HG03064 (cell line): Measurements from ENCODE around the gene RASL10B.
"Not testable (repeated sequence)": the region's sequence is repeated elsewhere in the genome, so short reads cannot be mapped to it uniquely, and the experiment has no call there.

ENCODE experiments used
- ATAC-seq: cut with Tn5 transposase; IDR thresholded peaks from one replicate; pipeline ENCODE4 v1.9.1; 2021; ENCODE audit warnings: low read depth; ENCODE audit not compliant: unreplicated experiment

Gene RASL10B, protein sequence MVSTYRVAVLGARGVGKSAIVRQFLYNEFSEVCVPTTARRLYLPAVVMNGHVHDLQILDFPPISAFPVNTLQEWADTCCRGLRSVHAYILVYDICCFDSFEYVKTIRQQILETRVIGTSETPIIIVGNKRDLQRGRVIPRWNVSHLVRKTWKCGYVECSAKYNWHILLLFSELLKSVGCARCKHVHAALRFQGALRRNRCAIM

DNA sequence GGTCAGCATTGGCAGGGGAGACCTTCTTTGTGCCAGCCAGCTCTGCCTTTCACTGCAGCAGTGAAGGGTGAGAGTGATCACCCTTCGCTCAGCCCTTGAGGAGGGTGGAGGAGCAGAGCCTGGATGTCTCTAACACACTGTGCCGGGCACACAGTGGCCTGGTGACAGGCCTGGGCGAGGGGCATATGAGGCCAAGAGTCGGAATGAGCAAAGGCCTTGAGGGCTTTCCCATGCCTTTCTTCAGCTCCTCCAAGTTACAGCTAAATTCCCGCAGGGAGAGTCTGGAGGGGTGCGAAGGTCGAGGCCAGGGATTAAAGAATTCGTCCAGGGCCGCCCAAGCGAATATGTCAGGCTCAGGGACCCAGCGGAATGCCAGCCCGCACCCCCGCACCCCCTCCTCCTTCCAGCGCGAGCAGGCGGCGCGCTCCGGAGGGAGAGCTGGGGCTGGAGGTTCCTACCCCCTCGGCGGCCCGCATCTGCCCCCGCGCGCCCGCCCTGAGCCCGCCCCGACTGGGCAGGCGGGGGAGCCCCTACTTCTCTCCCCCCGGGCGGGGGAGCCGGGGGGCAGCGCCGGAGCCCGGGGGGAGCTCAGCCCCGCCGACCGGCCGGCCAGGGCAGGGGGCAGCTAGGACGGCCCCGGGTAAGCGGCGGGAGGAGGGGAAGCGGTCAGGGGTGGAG is at the start of gene RASL10B:
RASL10B (plus strand) TSS at position 401 of the 678 bp plus-strand sequence. CDS start 3,546 bp downstream, outside the sequence.
- ATAC-seq = no peak

DNA sequence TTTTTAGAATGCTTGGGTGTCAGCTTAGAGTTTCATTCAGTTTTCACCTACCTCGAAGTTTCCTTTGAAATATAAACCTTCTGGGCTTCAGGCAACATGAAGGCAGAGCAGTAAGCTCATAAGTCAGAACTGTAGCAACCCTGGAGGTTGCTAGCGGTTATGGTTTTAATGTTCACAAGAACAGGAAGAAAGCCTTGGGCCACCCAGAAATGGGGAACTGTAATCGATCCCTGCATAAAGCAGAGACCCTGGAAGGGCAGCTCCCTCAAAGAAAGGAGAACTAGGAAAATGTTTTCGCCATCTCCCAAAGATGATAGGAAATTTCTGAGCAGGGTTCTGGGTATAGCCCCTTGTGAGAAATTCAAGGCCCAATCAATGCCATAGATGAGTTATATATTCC is 47.8 kb upstream of the RASL10B start:
- ATAC-seq = no peak

DNA sequence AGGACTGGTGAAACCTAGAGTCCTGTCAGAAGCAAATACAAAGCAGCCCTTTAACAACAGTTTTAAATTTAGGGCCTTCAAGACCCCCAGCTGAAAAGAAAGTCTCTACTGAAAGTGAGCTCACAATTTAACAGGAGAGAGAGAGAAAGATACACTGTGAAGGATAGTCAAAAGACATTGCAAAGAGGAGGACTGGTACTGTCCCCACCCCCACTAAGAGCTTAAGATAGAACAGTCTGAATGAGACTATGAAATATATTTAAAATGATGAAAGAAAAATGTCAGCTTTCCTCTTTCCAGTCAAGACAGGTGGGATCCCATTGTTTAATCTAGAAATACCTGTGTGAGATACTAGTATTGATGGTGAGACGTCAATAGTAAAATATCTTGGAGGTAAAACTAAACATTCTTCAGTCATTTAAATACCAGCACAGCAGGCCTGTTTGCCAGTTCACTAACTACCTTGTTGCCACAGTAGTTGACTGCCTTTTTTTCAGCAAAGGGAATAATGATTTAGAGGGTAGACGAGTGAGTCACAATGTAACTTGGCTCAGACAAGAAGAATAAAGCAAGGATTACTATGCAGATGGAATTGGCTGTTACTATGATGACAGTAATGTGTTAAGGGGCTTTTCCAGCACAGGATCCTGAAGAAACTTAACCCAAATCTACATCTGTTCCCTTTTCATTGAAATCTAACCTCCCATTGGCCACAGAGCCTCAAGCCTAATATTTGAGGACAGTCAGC is 47.2 kb upstream of the RASL10B start:
- ATAC-seq = no peak

DNA sequence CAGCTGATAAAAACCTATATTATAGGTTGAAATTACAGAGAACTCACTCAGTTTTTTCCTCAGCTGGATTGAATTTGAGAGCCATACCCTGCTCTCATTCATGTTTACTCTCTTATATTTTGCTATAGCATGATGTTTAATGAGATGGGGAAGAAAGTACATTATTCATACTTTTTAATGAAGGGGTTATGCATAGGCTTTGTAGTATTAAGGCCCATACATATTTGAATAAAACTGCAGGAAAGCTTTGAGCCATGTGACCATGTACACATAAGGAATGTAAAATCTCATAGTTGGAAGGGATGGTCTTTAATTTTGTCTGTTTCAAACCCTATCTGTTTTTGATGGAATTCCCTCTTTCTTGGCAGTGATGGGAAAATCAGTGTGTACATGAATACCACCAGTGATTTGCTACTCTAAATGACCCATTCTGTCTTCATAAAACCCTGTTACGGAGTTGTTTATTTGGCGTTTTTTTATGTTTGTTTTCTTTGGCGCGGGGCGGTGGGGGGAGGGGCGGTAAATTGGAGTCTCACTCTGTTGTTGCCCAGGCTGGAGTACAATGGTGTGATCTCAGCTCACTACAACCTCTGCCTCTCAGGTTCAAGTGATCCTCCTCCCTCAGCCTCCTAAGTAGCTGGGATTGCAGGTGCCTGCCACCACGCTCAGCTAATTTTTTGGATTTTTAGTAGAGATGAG is 38.8 kb upstream of the RASL10B start:
- ATAC-seq = no peak

DNA sequence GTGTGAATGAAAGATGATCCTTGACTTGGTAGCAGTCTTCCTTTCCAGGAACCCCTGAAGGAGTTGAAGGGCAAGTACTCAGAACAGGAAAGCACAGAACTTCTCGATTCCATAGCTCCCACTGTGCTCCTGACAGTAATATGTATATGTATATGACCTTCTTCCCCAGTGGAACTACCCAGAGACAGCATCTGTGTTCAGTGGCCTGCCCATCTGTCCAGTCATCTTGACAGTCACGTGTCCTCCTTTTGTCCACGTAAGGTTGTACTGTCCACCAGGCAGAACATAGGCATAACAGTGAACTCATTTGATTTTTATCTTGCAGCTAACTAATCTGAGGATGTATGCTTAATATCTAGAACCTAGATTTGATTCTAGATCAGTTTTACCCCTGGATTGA is 37.8 kb upstream of the RASL10B start:
- ATAC-seq = no peak

DNA sequence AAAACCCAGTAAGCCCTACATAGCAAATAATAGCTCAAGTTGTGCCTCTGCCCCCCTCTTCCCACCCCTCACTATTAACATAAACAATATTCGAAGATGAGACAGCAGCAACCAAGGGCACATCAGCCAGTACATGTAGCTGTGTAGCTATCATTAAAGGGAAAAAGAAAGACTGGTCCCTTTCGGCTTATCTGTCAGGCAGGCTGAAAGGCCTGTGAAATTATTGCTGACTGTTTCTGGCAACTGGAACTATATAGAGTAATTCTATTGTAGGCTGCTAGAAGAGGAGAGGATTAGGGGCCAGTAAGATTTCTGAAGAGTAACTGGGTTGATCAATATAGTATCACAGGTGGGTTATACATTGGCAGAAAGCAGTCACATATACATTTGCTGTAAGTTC is 36.5 kb upstream of the RASL10B start:
- ATAC-seq = no peak

DNA sequence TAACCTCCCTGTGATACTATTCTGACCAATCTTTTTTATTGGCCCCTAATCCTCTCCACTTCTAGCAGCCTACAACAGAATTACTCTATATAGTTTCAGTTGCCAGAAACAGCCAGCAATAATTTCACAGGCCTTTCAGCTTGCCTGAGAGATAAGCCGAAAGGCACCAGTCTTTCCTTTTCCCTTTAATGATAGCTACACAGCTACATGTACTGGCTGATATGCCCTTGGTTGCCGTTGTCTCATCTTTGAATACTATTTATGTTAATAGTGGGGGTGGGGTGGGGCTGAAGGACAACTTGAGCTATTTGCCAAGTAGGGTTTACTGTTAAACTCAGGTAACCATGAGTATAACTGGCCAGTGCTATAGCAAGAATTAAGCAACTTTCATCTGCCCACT is 35.8 kb upstream of the RASL10B start:
- no peak for ATAC-seq

DNA sequence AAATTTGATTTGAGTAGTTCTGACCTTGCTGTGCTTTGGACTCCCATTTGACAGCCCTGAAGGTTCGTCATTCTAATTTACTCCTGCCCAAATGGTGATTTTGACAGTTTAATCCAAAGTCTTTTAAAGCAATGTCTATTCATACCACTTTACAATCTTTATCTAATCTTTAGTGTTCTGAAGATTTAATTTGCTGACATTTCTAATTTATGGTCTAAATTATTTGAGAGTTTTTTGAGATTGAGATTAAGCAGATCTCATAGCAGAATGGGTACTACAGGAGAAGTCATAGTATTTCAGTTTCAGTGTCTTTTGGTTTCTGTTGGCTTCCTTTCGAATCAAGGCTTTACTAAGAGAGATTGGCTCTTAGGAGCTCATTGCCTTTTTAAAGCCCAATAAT is 32.6 kb upstream of the RASL10B start:
- no peak for ATAC-seq

DNA sequence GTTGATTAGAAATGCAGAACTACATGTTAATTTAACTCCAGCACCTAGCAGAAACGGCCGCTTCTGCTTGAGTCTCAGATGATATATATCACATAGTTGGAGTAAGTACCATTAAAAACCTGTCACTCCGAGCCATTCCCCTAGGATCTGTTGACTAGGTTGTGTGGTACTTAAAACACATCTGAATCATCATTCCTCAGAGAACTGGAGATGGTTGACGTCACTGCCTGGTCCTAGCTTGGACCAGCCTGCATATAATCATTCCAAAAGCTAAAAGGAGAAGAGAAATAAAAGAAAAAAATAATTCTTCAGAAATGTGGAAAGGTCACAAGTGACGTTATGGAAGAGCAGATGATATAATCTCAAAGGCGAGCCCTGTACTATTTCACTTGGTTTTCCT is 31.3 kb upstream of the RASL10B start:
- no peak for ATAC-seq

DNA sequence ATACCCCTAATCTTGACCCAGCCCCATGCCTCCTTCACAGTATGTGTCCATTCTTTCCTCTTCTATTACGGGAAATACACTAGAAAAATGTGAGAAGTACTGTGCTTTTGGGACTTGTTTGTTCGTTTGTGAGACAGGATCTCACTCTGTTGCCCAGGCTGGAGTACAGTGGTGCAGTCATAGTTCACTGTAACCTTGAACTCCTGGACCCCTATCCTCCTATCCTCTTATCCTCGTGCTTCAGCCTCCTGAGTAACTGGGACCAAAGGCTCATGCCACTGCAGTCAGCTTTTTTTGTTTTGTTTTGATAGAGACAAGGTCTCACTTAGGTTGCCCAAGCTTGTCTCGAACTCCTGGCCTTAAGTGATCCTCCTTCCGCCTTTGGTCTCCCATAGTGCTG is 29.9 kb upstream of the RASL10B start:
- no peak for ATAC-seq

DNA sequence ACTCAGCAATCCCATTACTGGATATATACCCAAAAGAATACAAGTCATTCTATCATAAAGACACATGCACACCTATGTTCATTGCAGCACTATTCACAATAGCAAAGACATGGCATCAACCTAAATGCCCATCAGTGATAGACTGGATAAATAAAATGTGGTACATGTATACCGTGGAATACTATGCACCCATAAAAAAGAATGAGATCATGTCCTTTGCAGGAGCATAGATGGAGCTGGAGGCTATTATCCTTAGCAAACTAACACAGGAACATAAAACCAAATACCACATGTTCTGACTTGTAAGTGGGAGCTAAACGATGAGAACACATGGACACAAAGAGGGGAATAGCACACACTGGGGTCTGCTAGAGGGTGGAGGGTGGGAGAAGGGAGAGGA is 28.1 kb upstream of the RASL10B start:
- ATAC-seq = not testable (repeated sequence)

DNA sequence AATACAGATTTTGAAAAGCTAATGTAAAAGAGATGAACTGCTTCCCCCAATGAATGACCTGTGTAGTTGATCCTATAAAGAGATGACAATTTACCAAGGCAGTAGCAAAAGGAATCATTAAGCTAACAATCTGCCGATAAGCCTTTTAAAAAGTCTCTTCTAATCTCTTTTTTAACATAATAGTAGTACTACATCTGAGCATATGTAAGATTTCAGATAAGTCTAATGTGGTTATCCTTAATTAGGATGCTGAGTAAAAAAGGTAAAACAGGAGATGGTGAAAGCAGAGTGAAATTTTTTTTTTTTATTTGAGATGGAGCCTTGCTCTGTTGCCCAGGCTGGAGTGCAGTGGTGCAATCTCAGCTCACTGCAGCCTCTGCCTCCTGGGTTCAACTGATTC is 26.2 kb upstream of the RASL10B start:
- ATAC-seq = no peak

DNA sequence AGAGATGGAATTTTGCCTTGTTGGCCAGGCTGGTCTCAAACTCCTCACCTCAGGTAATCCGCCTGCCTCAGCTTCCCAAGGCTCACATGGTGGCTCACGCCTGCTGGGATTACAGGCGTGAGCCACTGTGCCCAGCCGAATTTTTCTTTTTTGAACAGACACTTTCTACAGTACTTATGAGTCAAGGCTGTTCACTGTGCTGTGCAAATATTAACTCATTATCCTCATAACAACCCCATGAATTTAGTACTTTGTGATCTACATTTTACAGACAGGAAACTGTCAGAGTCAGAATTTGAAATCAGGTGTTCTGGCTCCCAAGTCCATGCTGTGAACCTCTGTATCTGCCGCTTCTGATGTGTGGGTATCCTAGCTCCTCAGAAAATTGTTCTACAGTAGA is 25.7 kb upstream of the RASL10B start:
- ATAC-seq = no peak

DNA sequence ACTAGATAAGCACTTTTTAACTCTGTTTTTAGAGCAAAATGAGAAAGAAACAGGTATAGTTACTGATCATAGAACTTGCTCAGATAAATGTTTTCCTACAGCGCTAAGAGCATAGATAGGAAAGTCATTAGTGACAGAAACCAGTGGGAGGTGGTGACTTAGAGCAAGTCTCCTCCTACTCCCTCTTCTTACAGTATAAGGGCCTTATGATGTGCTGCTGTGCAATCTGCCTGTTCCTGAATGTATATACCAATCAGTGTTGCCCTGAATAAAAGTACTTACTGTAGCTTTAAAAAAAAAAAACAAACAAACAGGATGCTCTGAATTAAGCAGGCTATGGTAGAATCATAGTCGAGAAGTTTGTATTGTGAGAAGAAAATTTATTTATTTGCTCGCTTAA is 23.3 kb upstream of the RASL10B start:
- ATAC-seq = no peak

DNA sequence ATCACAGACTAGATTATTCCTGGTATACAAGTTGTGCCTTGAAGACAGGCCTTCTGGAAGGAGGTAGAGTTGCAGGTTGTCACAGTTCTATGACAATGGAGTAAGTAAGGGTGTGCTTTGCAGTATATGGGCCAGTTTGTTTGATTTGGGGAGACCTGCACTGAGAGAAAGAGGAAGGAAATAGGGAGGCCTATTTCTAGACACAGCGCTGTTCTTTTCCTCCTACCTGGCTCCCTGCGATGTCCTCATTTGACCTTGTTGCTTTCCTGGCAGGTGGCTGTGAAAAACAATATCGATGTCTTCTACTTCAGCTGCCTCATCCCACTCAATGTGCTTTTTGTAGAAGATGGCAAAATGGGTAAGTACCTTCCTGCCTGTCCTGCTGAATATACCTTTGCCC is 22.5 kb upstream of the RASL10B start:
- ATAC-seq = no peak

DNA sequence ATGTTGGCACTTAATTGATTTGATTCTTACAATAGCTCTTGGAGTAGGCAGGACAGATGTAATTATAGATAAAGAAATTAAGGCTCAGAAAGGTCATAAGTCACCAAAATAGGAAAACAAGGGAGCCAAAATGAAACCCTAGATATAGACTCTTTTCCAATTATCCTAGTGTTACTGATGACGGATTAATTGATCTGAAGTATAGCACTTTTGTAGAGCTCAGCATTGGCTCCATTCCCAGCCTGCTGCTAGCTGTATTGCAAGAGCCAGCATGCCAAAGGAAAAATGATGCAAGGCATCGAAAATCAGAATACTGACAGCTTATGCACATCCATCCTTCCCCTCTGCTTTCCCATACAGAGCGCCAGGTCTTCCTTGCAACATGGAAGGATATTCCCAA is 21.6 kb upstream of the RASL10B start:
- ATAC-seq = no peak

DNA sequence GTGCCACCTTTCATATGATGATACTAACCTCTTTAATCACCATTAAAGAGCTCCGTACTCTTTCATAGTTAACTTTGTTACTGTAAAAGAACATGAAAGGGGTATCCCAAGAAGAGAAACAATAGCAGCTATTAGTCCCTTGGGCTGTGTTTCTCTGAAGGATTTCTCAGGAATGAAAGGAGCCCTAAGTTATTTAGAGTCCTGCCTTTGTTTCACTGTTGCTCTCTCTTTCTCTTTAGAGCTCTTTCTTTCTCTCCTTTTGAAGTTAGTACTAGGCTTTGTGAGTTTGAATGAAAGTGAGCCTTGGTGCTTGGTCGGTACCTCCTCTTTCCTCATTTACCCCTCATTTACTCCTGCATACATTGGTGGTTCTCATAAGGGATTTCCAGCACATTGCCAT is 20.5 kb upstream of the RASL10B start:
- no peak for ATAC-seq

DNA sequence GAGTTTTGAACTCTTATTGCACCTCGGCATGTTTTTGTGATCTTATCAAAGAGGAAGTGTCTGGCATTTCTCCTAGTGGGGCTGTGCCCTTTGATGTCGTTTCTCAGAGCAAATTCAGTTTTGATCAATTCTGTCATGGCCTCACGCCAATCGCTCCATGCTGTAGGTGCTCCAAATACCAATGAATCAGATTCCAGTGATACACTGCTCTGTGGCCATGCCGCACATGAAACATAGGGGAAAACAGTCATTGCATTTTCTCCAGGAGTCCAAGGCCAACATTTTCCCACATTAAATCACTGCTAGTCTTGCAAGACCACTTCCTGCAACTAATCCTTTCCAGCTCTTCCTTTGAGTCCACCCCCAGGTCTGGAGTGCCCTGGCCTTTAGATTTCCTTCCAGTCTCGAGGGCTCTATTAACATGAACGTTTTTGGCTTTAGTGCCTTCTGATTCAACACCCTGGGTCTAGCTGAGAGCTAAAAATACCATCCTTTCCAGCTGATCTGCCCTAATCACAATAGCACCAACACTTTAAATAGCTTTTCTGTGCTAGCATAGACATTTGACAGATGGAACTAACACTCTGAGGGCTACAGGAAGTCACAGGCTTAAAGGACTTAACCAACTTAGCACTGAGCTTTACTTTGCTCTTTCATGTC is 18.2 kb upstream of the RASL10B start:
- ATAC-seq = no peak

DNA sequence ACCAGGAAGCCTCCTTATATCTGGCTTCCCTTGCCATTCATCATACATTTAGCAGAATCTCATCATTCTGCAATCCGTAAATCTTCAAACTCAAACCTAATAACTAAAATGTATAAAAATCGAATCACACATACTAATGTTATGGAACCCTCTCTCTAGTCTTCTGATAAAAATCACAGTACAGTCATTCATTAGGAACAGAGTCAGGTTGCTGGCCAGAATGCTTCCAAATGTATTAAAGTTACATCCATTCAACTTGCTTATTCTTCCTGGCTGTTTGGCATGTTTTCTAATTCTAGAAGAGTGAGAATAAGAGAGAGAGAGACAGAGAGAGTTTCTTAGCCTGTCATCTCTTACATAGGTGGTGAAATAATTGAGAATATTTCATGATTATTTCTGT is 16.5 kb upstream of the RASL10B start:
- ATAC-seq = no peak

DNA sequence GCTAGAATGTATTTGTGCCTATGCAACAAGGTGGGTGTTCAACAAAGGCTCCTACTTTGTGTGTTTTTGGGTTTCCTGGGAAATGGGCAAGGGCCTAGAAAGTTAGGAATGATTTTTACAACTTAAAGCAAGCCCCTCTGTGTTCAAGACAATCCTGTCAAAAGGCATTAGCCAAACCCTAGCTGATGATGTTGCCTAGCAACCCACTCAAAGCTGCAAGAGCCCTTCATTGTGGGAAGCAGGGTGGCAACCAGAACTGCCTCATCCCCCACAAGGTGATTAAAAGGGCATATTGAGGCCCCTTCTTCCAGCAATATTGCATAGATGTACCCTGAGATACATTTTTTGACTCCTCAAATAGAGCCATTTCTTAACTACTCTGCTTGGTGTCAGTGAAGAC is 16.0 kb upstream of the RASL10B start:
- no peak for ATAC-seq

DNA sequence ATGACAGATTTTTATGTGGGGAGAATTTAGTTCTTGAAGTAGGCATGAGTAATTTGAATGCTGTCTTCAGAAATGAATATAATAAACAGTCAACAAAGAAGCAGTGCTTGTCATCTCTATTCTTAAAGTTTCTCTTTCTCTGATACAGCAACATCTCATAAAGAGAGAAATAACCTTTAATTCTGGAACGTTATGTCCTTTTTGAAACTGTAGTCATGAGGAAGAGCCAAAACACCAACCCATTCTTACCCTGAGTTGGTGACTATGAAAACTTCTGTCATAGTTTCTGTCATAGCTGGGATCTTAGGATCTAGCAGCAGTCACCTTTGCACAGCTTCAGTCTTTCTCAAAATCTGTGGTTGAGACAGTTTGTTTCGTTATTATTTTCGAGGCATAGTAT is 15.3 kb upstream of the RASL10B start:
- ATAC-seq = no peak
